GM20000 (cell line): ENCODE measurements around the gene SLC23A2.
"Not testable (repeated sequence)": the region's sequence is repeated elsewhere in the genome, so short reads cannot be mapped to it uniquely, and the experiment has no call there.

ENCODE experiments used
- DNase-seq: peaks from one replicate; pipeline ENCODE4 v3.0.0; 2012; ENCODE audit warnings: low spot score
- TF ChIP-seq, protein P1 (sequence below): IDR thresholded peaks from 2 replicates; pipeline ENCODE4 v1.5.1; 2012; ENCODE audit warnings: mild to moderate bottlenecking, control low read depth; ENCODE audit errors: extremely low read depth, missing control alignments

The SLC23A2 gene

DNA sequence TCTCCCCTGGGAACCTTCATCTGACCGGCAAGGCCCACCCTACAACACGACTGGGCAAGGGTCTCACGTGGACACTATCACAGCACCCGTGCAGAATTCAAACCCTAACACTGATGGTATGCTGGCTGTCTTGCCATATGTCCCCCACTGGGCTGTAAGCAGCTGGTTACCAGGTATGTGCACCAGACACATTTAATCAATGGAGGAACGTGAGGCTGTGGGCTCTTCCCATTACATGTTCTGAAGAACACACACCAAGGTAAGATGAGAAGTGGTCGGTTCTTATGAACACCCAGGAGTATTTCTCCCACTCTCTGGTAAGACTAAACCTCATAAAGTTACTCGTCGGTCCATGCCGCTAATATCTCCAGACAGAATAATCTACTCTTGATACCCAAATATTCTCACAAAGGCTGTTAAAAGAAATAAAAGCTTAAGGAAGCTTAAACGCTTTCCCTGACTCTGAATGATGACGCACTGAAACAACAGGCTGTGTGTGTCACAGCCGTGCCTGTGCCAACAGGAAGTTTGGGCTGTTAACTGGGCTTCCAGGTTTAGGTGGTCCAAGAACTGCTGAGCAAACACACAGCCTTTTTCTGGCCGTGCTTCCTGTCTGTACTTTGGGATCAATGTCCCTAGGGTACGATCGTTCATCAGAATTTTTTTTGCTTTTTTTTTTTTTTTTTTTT is 75.3 kb downstream of the SLC23A2 start:
- TF ChIP-seq, protein P1, sequence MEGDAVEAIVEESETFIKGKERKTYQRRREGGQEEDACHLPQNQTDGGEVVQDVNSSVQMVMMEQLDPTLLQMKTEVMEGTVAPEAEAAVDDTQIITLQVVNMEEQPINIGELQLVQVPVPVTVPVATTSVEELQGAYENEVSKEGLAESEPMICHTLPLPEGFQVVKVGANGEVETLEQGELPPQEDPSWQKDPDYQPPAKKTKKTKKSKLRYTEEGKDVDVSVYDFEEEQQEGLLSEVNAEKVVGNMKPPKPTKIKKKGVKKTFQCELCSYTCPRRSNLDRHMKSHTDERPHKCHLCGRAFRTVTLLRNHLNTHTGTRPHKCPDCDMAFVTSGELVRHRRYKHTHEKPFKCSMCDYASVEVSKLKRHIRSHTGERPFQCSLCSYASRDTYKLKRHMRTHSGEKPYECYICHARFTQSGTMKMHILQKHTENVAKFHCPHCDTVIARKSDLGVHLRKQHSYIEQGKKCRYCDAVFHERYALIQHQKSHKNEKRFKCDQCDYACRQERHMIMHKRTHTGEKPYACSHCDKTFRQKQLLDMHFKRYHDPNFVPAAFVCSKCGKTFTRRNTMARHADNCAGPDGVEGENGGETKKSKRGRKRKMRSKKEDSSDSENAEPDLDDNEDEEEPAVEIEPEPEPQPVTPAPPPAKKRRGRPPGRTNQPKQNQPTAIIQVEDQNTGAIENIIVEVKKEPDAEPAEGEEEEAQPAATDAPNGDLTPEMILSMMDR: no peak
- DNase-seq: no peak

DNA sequence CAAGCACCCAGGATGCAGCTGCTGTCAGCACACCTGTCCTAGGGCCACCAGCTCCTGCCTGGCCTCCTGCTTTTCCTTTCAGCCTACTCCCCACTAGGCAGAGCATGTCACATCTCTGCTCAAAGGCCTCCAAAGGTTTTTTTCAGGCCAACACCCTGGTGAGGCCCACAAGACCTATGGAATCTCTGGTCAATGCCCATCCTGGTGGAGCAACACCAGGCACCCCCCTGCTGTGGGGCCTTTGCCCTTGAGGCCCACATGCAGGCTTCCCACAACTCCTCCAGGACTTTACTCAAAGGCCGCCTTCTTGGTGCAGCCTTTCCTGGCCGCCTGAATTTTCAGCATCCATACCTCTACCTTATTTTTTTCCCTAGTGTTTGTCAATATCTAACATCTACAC is 76.9 kb downstream of the SLC23A2 start:
- TF ChIP-seq, protein P1: no peak
- DNase-seq: no peak

DNA sequence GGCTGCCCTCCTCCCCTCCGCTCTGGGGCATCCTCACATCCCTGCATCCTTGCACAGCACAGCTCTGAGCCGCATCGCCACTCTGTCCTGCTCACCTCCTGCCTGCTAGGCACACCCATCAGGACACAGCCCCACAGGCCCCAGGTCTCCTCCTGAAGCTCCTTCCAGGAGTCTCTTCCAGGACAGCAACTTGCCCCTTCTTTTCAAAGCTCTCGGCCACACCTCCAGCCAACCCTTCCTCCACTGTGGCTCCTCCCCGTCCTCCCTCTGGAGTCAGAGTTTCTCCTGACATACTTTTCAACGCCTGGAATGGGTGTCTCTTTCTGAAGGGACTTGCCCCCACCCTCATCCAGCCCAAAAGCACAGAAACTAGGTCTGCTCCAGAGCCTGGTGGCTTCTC is 77.3 kb downstream of the SLC23A2 start:
- DNase-seq: no peak
- TF ChIP-seq, protein P1: no peak

DNA sequence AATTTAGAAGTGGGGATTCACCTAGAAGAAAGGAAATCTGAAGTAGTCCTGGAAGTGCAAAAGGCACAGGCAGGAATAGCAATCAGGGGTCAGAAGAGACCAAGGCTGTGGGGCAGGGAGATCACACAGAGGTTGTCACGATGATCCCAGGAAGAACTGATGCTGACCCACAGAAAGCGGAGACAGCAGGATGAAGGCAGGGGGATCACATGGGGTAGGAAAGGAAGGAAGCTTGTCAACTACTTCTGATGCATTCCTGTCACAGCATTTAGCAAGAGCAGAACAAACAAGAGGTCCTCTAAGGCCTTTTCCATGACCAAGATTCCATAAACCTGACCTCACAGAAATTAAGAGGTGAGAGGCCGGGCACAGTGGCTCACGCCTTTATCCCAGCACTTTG is 79.1 kb downstream of the SLC23A2 start:
- TF ChIP-seq, protein P1: no peak
- no peak for DNase-seq

DNA sequence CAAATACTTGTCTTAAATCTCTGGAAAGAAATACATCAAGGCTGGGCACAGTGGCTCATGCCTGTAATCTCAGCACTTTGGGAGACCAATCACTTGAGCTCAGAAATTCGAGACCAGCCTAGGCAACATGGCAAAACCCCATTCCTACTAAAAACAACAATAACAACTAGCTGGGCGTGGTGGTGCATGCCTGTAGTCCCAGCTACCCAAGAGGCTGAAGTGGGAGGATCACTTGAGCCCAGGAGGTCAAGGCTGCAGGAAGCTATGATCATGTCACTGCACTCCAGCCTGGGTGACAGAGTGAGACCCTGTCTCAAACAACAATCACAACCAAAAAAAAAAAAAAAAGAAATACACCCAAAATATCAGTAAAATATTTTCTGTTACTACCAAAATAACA is 80.0 kb downstream of the SLC23A2 start:
- not testable (repeated sequence) for DNase-seq

DNA sequence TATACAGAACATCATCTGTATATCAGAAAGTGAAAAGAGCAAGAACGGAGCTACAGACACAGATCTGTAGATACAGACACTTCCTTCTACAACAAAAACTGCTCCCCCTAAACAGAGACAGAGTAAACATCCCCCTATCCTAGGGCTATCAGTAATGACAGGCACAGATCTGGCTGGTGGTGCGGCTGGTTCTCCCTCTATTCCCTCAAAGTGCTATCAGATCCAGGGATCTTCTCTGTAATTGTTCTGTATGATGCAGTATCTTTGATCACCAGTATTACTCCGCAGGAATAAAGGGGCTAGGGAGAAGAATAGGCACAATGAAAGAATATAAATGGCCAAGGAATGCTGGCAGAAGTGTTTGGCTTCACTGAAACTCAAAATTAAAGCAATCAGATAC is 80.7 kb downstream of the SLC23A2 start:
- no peak for DNase-seq
- TF ChIP-seq, protein P1: no peak

DNA sequence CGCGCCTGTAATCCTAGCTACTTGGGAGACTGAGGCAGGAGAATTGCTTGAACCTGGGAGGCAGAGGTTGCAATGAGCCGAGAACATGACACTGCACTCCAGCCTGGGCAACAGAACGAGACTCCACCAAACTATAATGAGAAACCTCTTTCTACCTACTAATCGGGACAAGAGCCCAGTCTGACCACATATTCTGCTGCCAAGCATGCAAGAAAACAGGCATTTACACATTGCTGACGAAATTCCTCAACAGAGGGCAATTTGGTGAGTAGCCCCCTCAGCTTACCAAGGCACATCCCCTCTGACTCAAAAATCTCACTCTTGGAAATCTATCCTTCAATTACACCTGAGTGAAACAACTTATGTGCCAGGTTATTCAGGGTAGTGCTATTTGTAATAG is 81.2 kb downstream of the SLC23A2 start:
- no peak for DNase-seq
- TF ChIP-seq, protein P1: no peak

DNA sequence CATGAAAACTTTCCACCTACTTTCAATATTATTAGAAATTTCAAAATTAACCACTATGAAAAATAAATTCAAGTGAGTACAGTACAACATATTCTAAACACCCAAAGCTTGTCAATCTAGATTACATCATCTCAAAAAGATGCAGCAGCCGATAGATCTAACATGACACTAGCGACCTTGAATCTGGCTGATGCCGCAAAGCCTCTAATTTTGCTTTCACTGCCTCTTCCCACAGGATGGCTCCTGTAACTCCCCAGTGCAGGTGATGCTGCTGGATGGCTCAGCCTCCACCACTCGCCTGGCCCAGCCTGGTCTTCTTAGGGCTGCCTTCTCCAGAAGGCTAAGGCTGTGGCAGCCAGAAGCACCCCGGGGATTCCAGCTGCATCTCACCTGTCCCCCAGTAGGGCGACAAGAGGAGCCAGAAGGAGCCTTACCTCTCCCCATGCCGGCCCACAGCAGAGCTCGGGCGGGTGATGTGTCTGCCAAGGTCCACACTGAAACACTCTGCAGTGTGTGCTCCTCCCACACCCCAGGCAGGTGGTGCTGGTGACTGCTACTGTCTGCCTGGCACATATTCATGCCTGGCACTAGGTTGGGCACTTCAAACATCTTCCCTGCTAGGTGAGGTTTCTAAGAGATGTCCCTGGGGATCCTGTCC is 82.1 kb downstream of the SLC23A2 start:
- DNase-seq: no peak
- TF ChIP-seq, protein P1: no peak
